ENCODE data around the gene PRPF4. TPM values are rescaled to one million over a fixed set of nuclear protein-coding genes. Genes with fewer than 3 reads are reported as not detected.

The PRPF4 gene
- total and polyA plus RNA-seq, 4 donors = 5.0 to 11.9 (median 10.4) TPM

DNA sequence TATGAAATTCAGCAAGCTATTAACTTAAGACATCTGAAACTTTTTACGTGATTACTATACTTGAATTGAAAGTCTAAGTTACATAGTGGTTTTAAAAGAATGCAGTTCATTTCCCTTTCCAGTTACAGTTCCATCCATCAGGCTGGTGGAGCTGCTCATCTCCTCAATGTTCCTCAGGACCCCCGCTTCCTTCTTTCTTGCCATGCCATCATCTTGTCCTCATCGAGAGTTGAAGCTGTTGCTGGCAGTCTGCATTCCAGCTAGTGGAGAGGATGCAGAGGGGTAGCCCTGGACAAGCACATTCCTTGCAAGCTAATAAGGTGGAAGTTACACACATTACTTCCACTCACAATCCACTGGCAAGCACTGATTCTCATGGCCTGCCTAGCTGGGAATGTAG, 36.5 kb downstream of the PRPF4 start:
- TF ChIP-seq NR2F2 (IDR thresholded peaks at IDR 0.05) (no peak), FOXA1 (IDR thresholded peaks at IDR 0.05) (no peak), MAX (IDR thresholded peaks at IDR 0.05) (no peak), REST (IDR thresholded peaks at IDR 0.05) (no peak), RXRA (IDR thresholded peaks at IDR 0.05) (no peak), SP1 (IDR thresholded peaks at IDR 0.05) (no peak), HNF4G (IDR thresholded peaks at IDR 0.05) (no peak), EGR1 (IDR thresholded peaks at IDR 0.05; ENCODE audit: low read depth in 2 of 2) (no peak), FOXA2 (IDR thresholded peaks at IDR 0.05) (no peak), JUND (IDR thresholded peaks at IDR 0.05) (no peak), RAD21 (IDR thresholded peaks at IDR 0.05) (no peak), TAF1 (conservative IDR thresholded peaks at IDR 0.05) (no peak), YY1 (IDR thresholded peaks at IDR 0.05) (no peak), GABPA (IDR thresholded peaks at IDR 0.05 in 1 of 2, conservative IDR thresholded peaks at IDR 0.05 in 1 of 2) (no peak), HNF4A (conservative IDR thresholded peaks at IDR 0.05) (no peak)
- TF ChIP-seq, protein P1, sequence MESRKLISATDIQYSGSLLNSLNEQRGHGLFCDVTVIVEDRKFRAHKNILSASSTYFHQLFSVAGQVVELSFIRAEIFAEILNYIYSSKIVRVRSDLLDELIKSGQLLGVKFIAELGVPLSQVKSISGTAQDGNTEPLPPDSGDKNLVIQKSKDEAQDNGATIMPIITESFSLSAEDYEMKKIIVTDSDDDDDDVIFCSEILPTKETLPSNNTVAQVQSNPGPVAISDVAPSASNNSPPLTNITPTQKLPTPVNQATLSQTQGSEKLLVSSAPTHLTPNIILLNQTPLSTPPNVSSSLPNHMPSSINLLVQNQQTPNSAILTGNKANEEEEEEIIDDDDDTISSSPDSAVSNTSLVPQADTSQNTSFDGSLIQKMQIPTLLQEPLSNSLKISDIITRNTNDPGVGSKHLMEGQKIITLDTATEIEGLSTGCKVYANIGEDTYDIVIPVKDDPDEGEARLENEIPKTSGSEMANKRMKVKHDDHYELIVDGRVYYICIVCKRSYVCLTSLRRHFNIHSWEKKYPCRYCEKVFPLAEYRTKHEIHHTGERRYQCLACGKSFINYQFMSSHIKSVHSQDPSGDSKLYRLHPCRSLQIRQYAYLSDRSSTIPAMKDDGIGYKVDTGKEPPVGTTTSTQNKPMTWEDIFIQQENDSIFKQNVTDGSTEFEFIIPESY (IDR thresholded peaks at IDR 0.05) = no peak
- TF ChIP-seq, protein P2, sequence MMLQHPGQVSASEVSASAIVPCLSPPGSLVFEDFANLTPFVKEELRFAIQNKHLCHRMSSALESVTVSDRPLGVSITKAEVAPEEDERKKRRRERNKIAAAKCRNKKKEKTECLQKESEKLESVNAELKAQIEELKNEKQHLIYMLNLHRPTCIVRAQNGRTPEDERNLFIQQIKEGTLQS (IDR thresholded peaks at IDR 0.05) = no peak
- TF ChIP-seq, protein P3, sequence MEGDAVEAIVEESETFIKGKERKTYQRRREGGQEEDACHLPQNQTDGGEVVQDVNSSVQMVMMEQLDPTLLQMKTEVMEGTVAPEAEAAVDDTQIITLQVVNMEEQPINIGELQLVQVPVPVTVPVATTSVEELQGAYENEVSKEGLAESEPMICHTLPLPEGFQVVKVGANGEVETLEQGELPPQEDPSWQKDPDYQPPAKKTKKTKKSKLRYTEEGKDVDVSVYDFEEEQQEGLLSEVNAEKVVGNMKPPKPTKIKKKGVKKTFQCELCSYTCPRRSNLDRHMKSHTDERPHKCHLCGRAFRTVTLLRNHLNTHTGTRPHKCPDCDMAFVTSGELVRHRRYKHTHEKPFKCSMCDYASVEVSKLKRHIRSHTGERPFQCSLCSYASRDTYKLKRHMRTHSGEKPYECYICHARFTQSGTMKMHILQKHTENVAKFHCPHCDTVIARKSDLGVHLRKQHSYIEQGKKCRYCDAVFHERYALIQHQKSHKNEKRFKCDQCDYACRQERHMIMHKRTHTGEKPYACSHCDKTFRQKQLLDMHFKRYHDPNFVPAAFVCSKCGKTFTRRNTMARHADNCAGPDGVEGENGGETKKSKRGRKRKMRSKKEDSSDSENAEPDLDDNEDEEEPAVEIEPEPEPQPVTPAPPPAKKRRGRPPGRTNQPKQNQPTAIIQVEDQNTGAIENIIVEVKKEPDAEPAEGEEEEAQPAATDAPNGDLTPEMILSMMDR (IDR thresholded peaks at IDR 0.05; ENCODE audit: low read depth, low read length, missing input control) = no peak

More for the DNA sequence above, 36.5 kb downstream of the PRPF4 start:
- H3K4me1 ChIP-seq (ENCODE audit: control insufficient read depth in 4 of 4, insufficient read depth in 4 of 4, low read length in 3 of 4) = no peaks in the 10 kb centered on the region
- H3K9ac ChIP-seq (ENCODE audit: low read depth in 1 of 2, low read length in 2 of 2) = no peak overlapping the region
- no peaks in the 10 kb centered on the region for H3K27me3 ChIP-seq (ENCODE audit: control insufficient read depth in 4 of 4, insufficient read depth in 4 of 4, low read length in 3 of 4)
- H3K27ac ChIP-seq (ENCODE audit: low read depth in 1 of 2, low read length in 2 of 2) = no peak overlapping the region
- no peak overlapping the region for H3K4me3 ChIP-seq (ENCODE audit: low read depth in 1 of 3, low read length in 3 of 3)
- H3K9me3 ChIP-seq (ENCODE audit: control insufficient read depth in 4 of 4, low read length in 3 of 4) = no peaks in the 10 kb centered on the region
- WGBS = 91% methylated on average over 3 of the region's 3 CpGs
- DNase-seq (ENCODE audit: low spot score) = no peak
- H3K36me3 ChIP-seq (ENCODE audit: control insufficient read depth in 4 of 4, insufficient read depth in 3 of 4, low read depth in 1 of 4, low read length in 3 of 4) = peaks cover 0 to 2% (median 0%) of the 10 kb centered on the region in 4 donors
